GM21447 (cell line): ENCODE data around the gene WDR64.
"Not testable (repeated sequence)": the region's sequence is repeated elsewhere in the genome, so short reads cannot be mapped to it uniquely, and the experiment has no call there.

Experiments
- ATAC-seq: cut with Tn5 transposase; IDR thresholded peaks from one replicate; pipeline ENCODE4 v1.9.1; 2021; ENCODE audit not compliant: unreplicated experiment

The WDR64 gene

DNA sequence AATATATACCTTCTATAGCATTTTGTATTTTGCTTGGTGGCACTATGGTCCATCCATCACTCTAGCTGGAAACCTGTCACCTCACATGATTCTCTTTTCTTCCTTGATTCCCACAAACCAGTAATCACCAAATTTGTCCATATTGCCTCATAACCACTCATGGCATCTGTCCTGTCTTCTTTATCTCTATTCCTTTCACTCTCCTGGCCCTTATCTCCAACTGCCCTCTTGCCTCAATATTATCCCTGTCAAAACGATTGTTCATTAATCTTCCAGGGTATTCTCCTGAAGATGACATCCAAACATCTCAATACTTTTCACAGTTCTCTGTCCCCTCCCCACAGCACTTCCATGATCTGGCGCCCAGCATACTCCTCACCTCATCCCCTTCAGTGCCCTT, 46.1 kb downstream of the WDR64 start:
- no peak for ATAC-seq

DNA sequence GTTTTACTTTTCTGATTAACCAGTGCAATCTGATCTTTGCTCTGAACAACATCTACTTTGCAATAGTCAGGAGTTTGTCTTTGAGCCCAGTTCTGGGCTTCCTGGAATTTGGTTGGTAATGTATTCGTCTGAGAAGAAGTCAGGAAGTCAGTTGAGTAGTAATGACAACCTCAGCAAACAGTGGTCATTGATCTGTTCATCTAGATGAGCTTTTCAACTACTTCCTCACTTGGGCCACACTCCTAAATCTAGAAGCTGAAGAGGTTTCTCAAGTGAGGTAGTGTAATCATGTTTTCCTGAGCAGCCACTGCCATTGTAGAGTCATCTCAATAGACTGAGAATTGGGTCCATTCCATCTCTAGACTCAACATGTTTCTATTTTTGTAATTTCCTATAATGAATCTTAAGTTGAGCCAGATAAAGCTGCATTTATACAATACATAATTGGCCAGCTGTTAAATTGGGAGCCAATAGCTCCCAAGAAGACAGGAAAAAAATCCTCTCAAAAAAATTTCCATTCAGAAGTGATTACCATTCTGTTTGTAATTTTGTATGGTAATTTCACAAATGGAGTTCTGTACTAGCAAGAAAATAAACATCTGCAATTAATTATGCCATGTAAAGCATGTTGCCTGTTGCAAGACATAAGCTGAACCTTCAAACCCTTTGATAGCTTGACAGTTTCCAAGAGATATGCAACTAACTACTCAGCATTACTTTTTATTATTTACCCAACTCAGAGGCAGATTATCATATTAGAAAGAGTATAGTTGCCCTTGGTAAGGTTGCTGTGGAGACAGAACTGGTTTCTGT, 49.6 kb downstream of the WDR64 start:
- ATAC-seq: no peak

DNA sequence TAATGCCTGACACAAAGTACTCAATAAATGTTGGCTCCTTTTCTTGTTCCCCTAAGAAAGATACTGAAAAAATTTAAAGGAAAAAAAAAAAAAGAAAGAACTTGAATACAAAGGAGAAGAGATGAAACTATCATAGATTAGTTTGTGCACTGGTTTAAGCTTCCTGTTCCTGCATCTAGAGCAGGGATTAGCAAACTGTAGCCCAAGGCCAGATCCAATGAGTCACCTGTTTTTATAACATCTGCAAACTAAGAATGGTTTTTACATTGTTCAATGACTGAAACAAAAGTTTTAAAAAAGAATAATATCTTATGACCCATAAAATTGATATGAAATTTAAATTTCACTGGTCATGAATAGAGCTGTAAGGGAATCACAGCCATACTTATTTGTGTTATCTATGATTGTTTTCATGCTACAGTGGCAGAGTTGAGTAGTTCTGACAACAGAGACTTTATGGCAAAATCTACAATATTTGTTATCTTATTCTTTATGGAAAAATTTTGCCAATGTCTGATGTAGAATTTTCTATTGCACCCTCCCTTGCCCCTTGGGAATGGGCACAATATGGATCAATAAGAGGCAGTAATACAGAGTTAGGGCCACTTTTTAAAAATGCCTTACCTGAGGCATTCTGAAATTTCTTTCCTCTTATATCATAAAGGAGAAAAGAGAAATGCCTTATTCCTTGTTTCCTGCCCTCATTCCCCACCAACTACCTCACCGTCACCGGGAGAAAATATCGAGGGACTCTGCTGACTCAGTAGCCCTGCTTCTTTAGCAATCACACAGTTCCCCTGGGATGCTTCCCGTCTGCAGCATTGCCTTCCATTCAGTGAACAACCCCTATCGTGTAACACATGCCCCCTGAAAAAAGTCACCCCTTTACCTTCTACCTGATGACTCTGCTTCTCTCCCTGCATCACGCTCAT, 50.6 kb downstream of the WDR64 start:
- ATAC-seq: no peak

DNA sequence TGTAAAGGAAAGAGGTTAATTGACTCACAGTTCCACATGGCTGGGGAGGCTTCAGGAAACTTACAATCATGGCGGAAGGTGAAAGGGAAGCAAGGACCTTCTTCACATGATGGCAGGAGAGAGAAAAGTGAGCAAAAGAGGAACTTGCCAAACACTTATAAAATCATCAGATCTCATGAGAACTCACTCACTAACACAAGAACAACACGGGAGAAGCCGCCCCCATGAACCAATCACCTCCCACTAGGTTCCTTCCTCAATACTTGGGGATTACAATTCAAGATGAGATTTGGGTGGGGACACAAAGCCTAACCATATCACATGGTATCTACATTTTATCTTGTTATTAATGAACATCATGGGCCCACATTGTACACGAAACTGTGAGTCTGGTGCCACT, 51.7 kb downstream of the WDR64 start:
- ATAC-seq: not testable (repeated sequence)

DNA sequence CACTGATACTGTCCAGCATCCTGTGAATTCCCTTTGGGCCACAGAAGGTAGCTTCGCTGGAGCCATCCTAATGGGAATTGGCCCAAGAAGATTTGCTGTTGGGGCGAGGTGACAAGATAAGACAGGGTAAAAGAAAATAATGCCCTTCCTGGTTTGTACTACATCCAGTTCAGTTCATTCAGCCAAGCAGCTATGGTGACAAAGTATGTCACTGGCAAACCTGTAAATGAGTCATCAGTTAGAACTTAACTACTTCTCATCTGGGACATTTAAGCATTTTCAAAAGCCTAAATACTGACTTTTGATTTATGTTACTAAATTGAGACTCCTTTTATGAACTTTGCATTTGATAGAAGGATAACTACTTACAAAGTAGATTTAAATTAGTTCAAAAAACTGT, 54.2 kb downstream of the WDR64 start:
- ATAC-seq: no peak

DNA sequence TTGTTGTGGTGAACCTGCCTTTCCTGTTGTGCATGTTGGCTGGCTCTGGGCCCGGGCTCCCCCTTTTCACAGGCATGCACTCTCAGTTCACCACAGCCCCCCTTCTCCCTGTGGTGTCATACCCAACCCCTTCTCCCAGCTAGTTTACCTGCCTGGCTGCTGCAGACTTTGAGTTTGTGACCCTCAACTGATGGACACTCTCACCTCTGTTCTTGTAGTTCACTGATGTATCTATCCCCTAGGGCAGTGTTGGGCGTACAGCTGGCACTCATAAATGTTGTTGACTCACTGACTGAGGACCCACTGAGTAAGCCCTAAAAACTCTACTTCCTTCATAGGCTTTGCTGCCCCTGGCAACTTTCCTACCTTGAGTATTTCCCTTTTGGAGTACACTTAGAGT, 54.9 kb downstream of the WDR64 start:
- ATAC-seq: no peak

DNA sequence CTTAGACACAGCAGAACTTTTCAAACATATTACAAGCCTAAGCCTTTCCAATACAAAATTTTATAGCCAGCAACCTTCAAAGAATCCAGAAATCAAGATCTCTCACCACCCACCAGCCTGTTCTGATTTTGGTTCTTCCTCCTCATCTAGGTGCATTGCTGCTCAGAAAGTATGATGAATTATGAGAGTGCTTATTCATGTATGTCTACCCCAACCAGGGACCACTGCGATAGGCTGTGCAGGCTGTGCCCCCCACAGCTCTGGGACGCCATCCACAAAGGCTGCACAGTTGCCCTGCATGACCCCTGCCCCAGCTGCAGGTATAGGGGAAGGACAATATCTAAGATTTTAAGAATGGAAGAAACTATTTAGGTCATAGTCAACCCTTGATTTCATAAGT, 55.4 kb downstream of the WDR64 start:
- no peak for ATAC-seq

DNA sequence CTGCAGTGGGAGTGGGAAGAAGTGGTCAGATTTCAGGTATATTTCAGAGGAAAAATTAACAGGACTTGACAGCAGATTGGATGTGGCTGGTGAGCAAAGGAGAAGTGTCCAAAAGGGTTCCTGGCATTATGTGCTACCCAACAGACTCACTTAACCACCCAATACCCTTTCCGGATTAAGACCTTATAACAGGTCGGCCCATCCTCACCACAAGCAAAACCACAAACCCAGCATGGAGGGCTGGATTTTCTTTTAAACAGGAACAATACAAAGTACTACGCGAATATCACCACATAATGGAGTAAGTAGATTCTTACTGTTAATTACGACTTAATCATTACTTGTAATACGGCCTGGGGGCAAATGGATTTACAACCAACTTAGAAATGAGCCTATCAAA, 59.2 kb downstream of the WDR64 start:
- no peak for ATAC-seq

DNA sequence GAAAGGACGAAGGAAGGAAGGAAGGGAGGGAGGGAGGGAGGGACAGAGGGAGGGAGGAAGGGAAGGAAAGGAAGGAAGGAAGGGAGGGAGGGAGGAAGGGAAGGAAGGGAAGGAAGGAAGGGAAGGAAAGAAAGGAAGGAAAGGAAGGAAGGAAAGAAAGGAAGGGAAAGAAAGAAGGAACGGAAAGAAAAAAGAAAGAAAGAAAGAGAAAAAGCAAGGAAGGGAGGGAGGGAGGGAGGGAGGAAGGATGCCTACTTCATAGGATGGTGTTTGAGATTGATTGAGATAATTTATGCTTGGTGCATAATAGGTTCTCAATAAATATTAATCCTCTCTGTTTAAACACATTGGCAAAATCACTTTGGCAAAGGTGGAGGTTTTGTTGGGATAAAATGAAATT, 61.2 kb downstream of the WDR64 start:
- ATAC-seq: no peak

DNA sequence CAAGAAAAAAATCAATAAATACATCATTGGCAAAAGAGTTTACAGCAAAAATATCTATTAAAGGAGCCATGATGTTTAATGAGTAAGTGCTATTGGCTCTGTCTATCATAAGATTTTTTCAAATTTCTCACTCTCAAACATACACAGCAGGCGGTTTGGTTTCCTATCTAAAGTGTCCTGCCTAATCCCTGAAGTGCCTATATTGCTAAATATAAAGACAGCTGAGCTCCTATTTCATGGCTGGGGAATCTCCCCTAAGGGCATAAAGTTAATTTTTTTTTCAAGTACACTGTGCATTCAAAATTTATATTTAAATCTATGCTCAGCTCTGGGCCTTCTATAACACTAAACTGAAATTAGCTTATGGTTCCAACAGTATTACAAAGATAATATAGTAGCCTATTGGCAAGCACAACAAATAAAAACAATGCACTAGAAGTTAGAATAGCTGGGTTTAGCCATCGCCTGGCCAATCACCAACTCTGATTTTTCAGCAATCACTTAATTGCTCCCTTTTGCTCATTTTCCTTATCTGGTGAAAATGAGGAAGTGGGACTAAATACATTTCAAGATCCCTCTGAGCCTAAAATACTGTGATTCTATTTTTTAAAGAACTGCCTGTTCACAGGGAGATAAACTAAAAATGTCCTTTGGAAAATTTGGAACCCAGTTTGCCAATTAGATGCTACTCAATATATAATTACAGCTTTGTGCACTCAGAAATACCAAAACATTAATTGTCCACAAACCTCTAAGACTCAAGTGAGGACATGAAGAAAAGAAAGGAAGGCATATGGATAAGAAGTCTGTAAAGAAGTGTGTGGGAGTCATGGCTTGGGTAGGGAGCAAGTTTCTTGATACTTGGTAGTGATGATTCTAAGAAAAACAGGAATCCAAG, 62.5 kb downstream of the WDR64 start:
- no peak for ATAC-seq

DNA sequence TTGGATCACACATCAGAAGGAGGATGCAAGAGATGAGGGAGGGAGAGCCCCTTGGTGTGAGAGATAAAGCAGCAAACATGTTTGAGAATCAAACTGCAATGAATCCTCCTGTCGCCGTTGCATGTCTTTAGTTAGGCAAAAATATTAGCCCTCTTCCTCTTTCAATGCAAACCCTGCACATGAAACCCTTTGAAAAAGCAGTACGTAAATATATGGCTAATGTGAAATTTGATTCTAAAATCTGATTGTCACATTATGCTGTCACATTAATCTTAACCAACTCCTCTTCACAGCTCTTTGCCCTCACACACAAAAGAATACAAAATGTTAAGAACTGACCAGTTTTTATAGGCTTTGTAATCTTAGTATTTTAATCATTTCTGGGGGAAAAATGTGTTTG, 63.4 kb downstream of the WDR64 start:
- no peak for ATAC-seq

DNA sequence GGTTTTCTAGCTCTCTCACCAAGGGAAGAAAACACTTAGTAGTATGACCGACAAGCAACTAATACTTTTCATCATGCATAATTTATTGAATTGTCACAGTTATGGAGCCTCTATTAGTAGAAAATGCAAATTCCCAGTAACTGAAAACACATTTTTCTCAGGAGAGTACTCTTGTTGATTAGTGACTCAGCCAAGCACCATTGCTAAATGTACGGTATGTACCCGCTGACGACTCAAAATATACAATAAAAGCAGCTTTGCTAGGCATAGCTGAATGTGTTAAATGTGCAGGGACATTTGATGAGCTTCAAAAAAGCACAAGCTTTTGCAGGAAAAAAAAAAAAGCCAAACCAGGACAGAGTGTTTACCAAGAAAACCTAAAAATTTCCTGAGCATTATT, 63.9 kb downstream of the WDR64 start:
- ATAC-seq: no peak

DNA sequence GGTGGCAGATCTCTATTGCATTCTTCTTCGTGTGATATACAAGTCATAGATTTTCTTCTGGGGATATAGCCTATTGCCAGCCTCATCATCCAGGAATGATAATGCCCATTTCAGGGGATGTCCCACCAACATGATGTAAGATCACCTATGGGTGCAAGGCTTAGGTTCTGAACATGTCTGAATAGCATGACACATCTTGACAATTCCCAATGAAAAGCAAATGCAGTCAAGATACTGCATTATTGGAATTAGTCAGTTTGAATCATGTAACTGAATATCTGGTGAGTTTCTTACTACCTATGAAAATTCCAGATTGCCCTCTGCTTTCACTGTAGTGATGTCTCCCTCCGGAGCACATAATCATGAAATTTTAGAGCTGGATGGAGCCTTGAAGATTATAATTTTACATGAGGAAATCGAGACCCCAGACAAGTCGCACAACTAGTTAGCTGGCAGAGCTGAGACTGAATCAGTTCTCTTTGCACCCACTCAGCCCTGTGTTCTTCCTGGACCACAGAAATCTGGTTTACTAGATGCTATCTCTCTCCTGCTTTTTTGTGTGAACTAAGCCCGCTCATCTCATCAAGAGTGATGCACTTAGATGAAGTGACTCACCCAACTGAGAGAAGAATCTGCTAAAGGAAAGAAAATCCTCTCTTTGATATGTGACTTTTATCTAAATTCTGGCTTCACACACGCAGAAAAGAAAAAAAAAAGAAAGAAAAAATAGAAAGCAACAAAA, 65.0 kb downstream of the WDR64 start:
- no peak for ATAC-seq

DNA sequence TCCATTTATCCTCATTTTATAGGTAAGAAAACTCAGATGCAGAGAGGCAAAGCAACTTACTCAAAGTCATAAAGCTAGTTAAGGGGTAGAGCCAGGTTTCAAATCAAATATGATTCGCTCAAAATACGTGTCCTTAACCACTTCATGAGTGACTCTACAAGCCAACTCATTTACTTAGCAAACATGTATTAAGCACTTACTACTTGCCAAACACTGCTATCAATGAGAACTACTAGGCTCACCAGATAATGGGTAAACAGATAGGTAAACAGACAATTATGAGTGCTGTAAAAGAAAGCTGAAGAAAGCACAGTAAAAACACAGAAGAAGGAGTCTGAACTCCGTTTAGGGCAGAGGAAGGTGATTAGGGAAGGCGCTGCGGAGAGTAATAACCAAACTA, 65.9 kb downstream of the WDR64 start:
- ATAC-seq: no peak

DNA sequence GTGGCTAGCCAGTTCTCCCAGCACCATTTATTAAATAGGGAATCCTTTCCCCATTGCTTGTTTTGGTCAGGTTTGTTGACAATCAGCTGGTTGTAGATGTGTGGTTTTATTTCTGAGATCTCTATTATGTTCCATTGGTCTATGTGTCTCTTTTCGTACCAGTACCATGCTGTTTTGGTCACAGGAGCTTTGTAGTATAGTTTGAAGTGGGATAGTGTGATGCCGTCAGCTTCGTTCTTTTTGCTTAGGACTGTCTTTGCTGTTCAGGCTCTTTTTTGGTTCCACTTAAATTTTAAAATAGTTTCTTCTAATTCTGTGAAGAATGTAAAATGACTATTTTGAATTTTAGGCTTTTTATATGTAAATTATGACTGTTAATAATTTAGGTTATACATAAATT, 68.9 kb downstream of the WDR64 start:
- ATAC-seq: no peak

DNA sequence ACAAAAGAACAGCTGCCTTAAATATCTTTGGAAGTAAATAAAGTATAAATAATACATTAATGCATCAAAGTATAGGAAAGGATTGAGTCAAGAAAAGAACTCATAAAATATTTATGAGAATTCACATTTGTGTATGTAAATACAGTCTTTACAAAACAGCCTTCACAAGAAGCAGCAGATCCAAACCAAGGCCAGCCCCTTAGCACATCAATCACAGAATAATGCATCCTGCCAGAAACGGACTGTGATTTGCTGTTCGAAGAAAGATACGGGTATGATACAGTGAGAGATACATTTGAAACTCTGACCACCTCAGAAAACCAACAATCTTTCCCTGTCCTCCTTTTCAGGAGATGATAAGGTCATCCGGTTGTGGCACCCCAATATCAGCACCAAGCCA, 70.9 kb downstream of the WDR64 start:
- ATAC-seq: no peak

DNA sequence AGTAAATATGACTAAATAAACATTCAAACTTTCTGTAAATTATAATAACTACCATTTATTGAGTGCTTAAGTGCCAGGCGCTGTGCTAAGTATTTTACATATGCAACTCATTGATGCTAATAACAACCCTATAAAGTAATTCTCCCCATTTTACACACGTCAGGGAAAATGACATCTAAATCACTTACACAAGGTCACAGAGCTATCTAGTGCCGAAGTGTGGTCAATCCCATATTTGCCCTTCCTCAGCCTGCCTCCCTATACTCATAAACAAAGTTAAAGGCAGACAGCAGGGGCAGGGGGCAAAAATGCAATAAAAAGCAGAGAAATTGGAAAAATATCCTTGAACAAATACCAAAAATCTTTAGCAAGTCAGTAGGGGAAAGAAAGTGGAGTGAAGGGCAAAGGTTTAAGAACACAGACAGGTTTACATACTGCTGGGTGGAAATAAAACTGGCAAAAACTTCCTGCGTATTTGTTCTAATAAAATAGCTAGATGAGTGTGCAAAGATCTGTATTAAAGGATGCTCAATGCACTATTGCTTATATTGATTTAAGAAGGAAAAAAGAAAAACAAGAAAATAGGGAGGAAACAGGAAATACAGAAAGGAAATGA, 72.8 kb downstream of the WDR64 start:
- ATAC-seq: no peak

DNA sequence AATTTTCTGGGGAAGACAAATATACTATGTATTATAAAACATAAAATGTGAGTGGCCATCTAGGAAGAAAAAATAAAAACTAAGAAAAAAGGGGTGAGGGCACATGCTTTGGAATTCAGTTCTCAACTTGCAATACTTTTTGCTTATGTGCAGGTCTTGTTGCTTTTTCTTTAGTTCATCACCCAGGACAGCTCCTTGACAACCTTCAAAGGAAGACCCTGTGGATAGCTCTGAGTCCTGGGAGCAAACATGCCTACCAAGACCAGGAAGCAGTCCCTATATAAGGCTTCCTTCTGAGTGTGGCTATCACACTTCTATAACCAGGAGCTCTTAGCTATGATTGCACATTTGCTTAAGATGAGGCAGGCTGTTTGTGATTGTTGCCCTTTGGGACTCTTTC, 78.0 kb downstream of the WDR64 start:
- ATAC-seq: no peak

DNA sequence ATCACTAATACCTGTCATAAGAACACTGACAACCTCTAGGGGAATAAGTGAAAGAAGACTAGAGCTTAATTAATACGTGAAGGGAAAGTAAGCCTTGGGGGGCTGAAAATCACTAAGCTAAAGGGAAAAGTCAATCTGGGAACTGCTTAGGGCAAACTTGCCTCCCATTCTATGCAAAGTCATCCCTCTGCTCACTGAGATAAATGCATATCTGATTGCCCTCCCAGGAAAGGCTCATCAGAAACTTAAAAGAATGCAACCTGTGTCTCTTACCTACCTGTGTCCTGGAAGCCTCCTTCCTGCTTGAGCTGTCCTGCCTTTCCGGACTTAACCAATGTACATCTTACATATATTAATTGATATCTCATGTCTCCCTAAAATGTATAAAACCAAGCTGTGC, 81.8 kb downstream of the WDR64 start:
- no peak for ATAC-seq

DNA sequence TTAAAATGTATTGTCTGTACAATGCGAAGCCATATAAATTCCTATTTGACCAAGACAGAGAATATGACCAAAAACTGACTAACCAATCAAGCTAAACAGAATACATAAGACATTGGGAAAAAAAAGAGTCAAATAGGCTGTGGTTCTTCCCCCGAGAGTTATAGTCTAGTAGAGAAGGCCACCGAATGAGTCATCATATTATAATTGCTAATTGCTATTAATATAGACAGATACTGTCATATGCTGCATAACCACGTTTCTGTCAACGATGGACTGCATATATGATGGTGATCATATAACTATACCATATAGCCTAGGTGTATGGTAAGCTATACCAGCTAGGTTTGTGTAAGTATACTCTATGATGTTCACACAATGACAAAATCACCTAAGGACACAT, 82.5 kb downstream of the WDR64 start:
- ATAC-seq: no peak
